T-helper 22 cell (primary cell): Measurements from ENCODE around the gene TTC28.

Source experiments
- DNase-seq: peaks from one replicate; pipeline ENCODE4 v3.0.0-alpha.2; 2020; ENCODE audit warnings: low read depth

TTC28 gene

GRCh38 chr22:28139961-28140360 is 539.7 kb downstream of the TTC28 start:
- DNase-seq, result no peak

- no peak for DNase-seq
Measured at GRCh38 chr22:28139516-28139915, 540.1 kb downstream of the TTC28 start.

- DNase-seq, result no peak
Measured at GRCh38 chr22:28137036-28137435, 542.6 kb downstream of the TTC28 start.

GRCh38 chr22:28132466-28132865 is 547.2 kb downstream of the TTC28 start:
- no peak for DNase-seq

GRCh38 chr22:28129319-28129962 is 550.2 kb downstream of the TTC28 start:
- DNase-seq, result no peak

GRCh38 chr22:28128827-28129226 is 550.8 kb downstream of the TTC28 start:
- DNase-seq, result no peak

GRCh38 chr22:28125799-28126198 is 553.8 kb downstream of the TTC28 start:
- DNase-seq, result no peak

- DNase-seq, result no peak
Measured at GRCh38 chr22:28123989-28124766, 555.5 kb downstream of the TTC28 start.

GRCh38 chr22:28120691-28121592 is 558.7 kb downstream of the TTC28 start:
- no peak for DNase-seq

- no peak for DNase-seq
Measured at GRCh38 chr22:28118957-28119631, 560.5 kb downstream of the TTC28 start.

- no peak for DNase-seq
Measured at GRCh38 chr22:28116219-28116673, 563.4 kb downstream of the TTC28 start.

GRCh38 chr22:28115426-28115825 is 564.2 kb downstream of the TTC28 start:
- no peak for DNase-seq

GRCh38 chr22:28112548-28113043 is 567.0 kb downstream of the TTC28 start:
- no peak for DNase-seq

GRCh38 chr22:28112190-28112544 is 567.5 kb downstream of the TTC28 start:
- DNase-seq, result no peak

GRCh38 chr22:28111501-28112189 is 568.0 kb downstream of the TTC28 start:
- no peak for DNase-seq

GRCh38 chr22:28108851-28109250 is 570.8 kb downstream of the TTC28 start:
- no peak for DNase-seq

GRCh38 chr22:28106617-28107016 is 573.0 kb downstream of the TTC28 start:
- DNase-seq, result no peak

- DNase-seq, result no peak
Measured at GRCh38 chr22:28105988-28106387, 573.7 kb downstream of the TTC28 start.

GRCh38 chr22:28105413-28105812 is 574.2 kb downstream of the TTC28 start:
- no peak for DNase-seq

GRCh38 chr22:28103596-28103995 is 576.0 kb downstream of the TTC28 start:
- no peak for DNase-seq

- no peak for DNase-seq
Measured at GRCh38 chr22:28102151-28102812, 577.4 kb downstream of the TTC28 start.
